SKM-1 treated with dmso at 0.1 percent for 144 hours (cell line): ENCODE data around the gene JAKMIP1.

ENCODE experiments used
- DNase-seq: peaks from one replicate; lab custom pipeline; 2025; ENCODE audit not compliant: unreplicated experiment; lab: John Stamatoyannopoulos, UW

JAKMIP1 gene

GRCh38 chr4:6046526-6047129 is 153.7 kb downstream of the JAKMIP1 start:
- DNase-seq: no peak

GRCh38 chr4:6044805-6045204 is 155.5 kb downstream of the JAKMIP1 start:
- DNase-seq: no peak

GRCh38 chr4:6044276-6044675 is 156.1 kb downstream of the JAKMIP1 start:
- DNase-seq: no peak

DNA sequence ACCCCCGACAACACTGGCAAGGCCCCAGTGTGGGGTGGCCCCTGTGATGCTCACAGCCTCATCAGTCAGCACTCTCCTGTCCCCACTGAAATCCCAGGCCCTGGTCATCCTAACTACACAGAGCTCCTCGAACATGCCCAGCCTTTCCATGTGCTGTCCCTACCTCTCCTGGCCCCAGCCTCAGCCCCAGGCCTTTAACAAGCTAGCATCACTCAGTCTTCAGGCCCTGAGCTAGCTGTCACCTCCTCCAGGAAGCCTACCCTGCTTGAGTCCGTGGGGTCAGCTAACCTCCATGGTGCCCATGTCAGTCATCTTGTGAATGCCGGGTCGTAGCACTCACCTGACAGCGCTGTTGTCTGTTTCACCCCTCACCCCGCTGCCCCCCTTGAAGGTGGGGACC is 156.5 kb downstream of the JAKMIP1 start:
- no peak for DNase-seq

DNA sequence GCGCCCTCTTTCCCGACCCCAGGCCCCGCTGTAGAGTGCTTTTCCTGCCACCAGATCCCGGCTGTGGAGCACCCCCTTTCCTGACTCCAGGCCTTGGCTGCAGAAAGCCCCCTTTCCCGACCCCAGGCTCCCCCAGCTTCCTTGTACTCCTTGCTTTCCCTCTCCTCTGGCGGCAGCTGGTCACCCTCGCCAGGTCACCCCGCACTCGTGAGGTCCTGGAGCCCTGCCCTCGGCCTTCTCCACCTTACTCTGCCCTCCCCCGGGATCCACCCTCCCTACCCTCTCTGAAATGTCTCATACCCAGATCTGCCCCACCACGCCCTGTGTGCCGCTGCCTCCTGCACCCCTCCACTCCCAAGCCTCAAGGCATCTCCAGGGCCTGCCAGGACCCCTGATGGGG is 157.2 kb downstream of the JAKMIP1 start:
- no peak for DNase-seq

- no peak for DNase-seq
Measured at GRCh38 chr4:6042293-6043063, 157.9 kb downstream of the JAKMIP1 start.

DNA sequence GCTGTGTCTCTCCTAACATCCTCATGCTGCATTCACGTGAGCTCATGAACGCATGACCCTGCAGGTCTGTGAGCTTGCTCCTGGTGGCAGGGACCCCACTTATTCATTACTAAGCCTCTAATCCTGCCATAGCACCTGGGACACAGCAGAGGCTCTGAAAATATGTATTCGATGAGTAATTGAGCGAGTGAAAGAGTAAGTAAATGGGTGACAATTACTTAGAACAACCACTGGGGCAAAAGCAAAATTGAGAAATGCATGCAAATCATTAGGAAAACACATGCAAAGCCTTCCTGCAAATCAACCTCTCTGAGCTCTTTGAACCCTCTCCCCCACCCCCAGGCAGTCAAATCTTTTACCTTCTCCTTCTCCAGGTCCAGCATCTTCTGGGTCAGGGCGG is 158.5 kb downstream of the JAKMIP1 start:
- no peak for DNase-seq

- no peak for DNase-seq
Measured at GRCh38 chr4:6038711-6039110, 161.6 kb downstream of the JAKMIP1 start.

- DNase-seq: no peak
Measured at GRCh38 chr4:6035786-6036185, 164.6 kb downstream of the JAKMIP1 start.

GRCh38 chr4:6033381-6033780 is 167.0 kb downstream of the JAKMIP1 start:
- DNase-seq: no peak

DNA sequence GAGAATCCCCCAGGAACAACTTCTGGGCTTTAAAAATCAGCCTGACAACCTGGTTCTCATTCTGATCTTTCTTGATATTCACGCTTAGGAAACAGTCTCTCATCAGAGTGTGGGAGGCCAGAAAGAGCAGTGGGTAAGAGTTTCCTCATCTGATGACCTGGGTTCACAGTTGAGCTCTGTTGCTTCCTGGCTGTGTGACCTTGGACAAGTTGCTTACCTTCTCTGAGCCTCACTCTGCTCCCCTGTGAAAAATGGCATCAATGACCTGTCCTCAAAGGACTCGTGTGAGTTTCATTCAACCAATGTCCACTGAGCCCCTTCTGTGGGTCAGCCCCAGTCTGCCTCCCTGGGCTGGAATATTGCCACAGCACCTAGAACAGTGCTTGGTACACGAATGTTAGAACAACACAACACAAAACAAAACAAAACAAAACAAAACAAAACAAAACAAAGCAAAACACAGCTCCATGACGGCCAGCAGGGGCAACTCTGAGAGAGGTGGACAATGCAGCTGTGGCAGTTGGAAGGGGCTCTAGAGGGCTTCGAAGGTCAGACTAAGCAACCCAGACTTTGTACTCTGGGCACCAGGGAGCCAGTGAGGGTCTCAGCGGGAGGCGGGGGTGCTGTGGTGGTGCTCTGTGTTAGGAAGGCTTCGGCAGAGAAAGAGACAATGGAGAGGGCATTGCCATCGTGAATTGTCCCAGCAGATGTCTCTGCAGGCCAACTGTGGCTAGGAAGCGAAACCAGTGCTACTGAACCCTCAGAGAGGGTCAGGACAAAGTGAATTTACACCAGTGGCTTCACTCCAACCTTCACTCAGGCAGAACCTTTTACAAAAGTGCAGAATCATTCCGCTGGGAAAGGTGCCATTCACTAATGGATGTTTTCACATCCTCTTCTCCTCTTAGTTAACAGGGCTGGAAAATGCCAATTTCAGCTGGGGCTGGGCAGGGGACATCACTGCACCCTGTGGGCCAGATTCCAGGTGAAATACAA is 167.8 kb downstream of the JAKMIP1 start:
- no peak for DNase-seq

DNA sequence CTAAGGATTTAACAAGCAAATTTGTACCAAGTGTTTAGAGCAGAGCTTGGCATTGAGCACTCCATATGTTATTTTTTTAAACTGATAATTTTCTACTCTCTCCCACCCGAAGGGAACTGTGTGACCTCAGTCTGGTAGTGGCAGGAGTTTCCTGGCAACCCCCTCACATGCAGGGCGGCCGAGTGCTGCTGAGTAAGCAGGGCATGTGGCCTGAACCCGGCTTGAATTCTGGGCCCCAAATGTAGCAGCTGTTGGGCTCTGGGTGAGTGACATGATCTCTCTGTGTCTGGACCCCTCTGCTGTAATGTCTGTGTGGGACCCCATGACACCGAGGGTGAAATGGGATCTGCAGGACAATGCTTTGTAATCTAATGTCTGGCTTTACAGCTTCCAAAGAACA is 168.5 kb downstream of the JAKMIP1 start:
- no peak for DNase-seq

DNA sequence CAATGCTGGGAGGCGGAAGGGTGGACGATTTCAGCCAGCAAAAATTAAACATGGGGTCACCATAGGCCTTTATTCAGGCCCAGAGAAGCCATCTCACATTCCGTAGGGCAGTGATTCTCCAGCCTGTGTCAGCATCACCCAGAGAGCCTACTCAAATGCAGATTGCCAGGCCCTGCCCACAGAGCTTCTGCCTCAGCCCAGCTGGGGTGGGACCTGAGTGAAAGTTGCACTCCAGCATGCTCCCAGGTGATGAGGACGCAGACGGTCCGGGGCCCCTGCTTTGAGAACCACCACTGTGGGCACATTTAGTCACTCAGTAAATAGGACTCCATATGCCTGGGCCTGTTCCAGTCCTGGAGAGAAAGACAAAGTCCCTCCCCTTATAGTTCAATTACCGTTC is 169.7 kb downstream of the JAKMIP1 start:
- no peak for DNase-seq

- no peak for DNase-seq
Measured at GRCh38 chr4:6029254-6029653, 171.1 kb downstream of the JAKMIP1 start.

DNA sequence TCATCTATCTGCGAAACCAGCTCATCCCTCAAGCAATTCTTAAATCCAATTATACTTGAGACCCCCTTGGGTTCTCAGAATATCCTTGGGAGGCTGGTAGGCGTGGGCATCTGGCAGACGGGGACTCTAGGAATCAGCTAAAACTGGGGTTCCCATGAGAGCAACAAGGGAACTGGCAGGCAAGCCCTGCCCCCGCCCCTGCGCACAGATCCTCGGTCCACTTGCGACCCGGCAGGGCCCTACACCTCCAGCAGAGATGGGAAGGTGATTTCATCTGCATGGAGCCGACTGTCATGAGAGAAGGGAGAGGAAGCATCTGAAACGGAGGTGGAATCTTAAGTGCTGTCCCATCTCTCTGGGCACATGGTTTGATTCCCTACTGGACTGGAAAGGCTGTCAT is 172.2 kb downstream of the JAKMIP1 start:
- no peak for DNase-seq

- no peak for DNase-seq
Measured at GRCh38 chr4:6027392-6027791, 173.0 kb downstream of the JAKMIP1 start.

DNA sequence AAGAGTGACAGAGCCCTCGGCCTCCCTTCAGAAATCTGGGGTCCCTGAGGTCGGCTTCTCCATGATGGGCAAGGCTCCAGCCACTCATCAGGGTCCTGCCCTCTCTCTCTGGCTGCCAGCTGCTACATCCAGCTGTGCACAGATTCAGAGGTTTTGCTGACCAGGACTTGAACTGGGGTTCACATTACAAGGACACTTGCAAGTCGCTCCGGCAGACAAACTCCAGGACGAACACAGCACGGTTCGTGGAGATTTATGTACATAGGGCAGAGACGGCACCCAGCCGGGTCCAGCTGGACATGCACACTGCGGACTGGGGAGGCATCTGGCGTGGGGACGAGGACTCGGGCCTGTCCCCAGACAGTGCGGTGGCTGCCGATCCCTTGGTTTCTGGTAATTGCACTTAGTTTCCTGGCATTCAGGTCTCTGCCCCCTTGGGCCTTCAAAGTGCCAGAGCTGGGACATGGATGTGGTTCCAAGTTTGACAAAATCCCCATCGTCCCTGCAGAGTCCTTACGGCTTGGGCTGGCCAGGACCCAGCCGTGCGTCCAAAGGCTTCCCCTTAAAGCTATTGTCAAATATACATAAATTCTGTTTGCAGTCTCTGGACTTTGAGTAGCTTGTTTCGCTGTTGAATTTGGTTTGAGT is 175.9 kb downstream of the JAKMIP1 start:
- DNase-seq: no peak

DNA sequence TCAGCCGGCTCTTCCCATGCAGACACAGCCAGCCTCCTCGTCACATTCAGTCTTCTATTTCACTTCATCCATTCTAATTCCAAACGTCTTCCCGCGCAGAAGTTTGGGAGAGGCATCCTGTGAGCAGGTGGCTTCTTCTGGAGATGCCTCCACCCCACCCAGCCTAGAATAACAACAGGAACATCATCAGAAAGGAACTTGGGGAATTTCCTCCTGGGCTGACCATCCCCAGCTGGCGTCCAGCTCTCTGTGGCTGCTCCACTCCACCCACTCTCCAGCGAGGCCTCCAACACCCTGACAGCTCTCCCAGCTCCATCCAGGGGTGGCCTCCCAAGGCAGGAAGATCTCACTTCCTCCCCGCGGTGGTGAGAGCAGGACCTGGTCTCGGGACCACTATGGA is 176.6 kb downstream of the JAKMIP1 start:
- DNase-seq: no peak

DNA sequence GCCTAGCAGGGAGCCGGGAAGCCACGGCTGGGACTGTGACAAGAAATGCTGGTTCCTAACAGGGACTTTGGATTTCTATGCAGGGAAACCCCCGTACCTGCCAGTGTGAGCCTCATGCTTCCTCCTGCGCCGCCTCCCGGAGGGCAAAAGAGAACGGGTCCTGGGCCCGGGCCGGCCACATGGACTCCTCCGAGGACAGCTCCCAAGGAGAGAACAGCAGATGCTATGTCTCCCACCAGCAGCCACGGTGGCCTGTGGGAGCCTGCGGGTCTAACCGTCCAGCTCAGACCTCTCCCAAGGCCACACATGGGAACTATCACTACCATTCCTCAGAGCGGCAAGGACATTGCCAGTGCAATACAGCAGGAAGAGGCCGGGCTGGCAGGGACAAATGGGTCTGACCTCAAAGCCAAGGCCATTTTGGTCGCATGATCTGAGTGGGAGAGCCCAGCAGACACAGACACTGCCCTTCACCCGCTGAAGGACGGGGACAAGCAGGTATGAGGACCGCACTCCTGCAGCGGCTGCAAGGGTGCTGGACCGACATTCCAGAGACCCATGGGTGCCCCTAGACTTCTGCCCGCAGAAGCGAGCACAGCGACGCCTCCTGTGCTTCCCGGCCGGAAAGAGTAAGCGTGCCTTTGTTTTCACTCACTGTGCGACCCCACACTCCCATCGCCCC is 177.6 kb downstream of the JAKMIP1 start:
- no peak for DNase-seq

GRCh38 chr4:6021831-6022606 is 178.3 kb downstream of the JAKMIP1 start:
- no peak for DNase-seq
